WTC11 (cell line): ENCODE results near the gene ATP12A.

Source experiments
- ELF4 ChIP-seq: sonication (generic); formaldehyde crosslinking; IDR thresholded peaks from 2 replicates; pipeline ENCODE4 v1.8.1; 2022; ENCODE audit warnings: low read depth, mild to moderate bottlenecking, moderate library complexity, missing genetic modification reagents
- ZNF121 ChIP-seq: sonication (generic); formaldehyde crosslinking; IDR thresholded peaks from 2 replicates; pipeline ENCODE4 v1.8.0; 2023; ENCODE audit warnings: missing genetic modification reagents
- ZNF263 ChIP-seq: sonication (generic); formaldehyde crosslinking; IDR thresholded peaks from 2 replicates; pipeline ENCODE4 v1.8.1; 2022; ENCODE audit warnings: low read depth, mild to moderate bottlenecking, moderate library complexity, missing genetic modification reagents
- TF ChIP-seq, protein P1 (sequence below): sonication (generic); formaldehyde crosslinking; IDR thresholded peaks from 2 replicates; pipeline ENCODE4 v1.8.1; 2022; ENCODE audit warnings: low read depth, missing genetic modification reagents, borderline replicate concordance
- TF ChIP-seq, protein P2 (sequence below): fragments of 200-600 bp; IDR thresholded peaks from 2 replicates; pipeline ENCODE4 v1.8.0; 2022; ENCODE audit warnings: antibody characterized with exemption
- TF ChIP-seq, protein P3 (sequence below): sonication (generic); formaldehyde crosslinking; IDR thresholded peaks from 2 replicates; pipeline ENCODE4 v1.8.1; 2023; ENCODE audit warnings: mild to moderate bottlenecking, moderate library complexity, missing genetic modification reagents

DNA sequence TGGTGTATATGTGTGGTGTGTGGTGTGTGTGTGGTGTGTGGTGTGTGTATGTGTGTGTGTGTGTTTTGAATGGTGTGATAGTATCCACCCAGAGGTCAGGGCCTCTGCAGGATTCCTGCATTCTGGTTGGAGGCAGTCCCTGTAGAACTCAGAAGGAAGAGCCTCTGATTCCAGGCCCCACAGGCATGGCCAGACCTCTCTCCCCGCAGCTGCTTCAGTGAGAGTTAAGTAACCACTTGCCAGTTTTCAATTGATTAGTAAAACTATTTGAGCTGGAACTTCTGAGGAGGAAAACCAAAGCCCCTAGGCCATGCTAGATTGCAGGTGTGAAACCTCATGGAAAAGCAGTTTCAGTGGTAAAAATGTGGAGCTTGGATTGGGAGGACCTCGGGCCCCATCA is 2.1 kb downstream of the ATP12A start:
- TF ChIP-seq, protein P1, sequence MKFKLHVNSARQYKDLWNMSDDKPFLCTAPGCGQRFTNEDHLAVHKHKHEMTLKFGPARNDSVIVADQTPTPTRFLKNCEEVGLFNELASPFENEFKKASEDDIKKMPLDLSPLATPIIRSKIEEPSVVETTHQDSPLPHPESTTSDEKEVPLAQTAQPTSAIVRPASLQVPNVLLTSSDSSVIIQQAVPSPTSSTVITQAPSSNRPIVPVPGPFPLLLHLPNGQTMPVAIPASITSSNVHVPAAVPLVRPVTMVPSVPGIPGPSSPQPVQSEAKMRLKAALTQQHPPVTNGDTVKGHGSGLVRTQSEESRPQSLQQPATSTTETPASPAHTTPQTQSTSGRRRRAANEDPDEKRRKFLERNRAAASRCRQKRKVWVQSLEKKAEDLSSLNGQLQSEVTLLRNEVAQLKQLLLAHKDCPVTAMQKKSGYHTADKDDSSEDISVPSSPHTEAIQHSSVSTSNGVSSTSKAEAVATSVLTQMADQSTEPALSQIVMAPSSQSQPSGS (CRISPR knock-in tag): no peak
- TF ChIP-seq ZNF121 (CRISPR knock-in tag) (no peak), ELF4 (CRISPR knock-in tag) (no peak), ZNF263 (CRISPR knock-in tag) (no peak)
- TF ChIP-seq, protein P2, sequence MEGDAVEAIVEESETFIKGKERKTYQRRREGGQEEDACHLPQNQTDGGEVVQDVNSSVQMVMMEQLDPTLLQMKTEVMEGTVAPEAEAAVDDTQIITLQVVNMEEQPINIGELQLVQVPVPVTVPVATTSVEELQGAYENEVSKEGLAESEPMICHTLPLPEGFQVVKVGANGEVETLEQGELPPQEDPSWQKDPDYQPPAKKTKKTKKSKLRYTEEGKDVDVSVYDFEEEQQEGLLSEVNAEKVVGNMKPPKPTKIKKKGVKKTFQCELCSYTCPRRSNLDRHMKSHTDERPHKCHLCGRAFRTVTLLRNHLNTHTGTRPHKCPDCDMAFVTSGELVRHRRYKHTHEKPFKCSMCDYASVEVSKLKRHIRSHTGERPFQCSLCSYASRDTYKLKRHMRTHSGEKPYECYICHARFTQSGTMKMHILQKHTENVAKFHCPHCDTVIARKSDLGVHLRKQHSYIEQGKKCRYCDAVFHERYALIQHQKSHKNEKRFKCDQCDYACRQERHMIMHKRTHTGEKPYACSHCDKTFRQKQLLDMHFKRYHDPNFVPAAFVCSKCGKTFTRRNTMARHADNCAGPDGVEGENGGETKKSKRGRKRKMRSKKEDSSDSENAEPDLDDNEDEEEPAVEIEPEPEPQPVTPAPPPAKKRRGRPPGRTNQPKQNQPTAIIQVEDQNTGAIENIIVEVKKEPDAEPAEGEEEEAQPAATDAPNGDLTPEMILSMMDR: no peak
- TF ChIP-seq, protein P3, sequence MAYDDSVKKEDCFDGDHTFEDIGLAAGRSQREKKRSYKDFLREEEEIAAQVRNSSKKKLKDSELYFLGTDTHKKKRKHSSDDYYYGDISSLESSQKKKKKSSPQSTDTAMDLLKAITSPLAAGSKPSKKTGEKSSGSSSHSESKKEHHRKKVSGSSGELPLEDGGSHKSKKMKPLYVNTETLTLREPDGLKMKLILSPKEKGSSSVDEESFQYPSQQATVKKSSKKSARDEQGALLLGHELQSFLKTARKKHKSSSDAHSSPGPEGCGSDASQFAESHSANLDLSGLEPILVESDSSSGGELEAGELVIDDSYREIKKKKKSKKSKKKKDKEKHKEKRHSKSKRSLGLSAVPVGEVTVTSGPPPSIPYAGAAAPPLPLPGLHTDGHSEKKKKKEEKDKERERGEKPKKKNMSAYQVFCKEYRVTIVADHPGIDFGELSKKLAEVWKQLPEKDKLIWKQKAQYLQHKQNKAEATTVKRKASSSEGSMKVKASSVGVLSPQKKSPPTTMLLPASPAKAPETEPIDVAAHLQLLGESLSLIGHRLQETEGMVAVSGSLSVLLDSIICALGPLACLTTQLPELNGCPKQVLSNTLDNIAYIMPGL (CRISPR knock-in tag): no peak
